ENCODE measurements around the gene NRG3. TPM values are rescaled to one million over a fixed set of nuclear protein-coding genes. Genes with fewer than 3 reads are reported as not detected.

NRG3 gene
- total RNA-seq, 1 experiment from 2014 or later = 0.08 TPM

GRCh38 chr10:82144153-82144552 is 269.2 kb downstream of the NRG3 start:
- Histone ChIP-seq H3K9me3 (ENCODE audit: control insufficient read depth, insufficient read depth, low read depth, low read length) (no peaks in the 10 kb centered on the region), H3K27me3 (ENCODE audit: control insufficient read depth, insufficient read depth, low read length) (no peaks in the 10 kb centered on the region), H3K4me3 (ENCODE audit: low read depth in 2 of 2, low read length in 2 of 2) (no peak overlapping the region), H3K27ac (ENCODE audit: low read length) (no peak overlapping the region), H3K36me3 (ENCODE audit: control insufficient read depth, insufficient read depth, low read length) (no peaks in the 10 kb centered on the region), H3K4me1 (ENCODE audit: control insufficient read depth, insufficient read depth, low read length) (no peaks in the 10 kb centered on the region)
- BruUV-seq (replicated peaks) = no TSS peak
- in situ Hi-C loops (cut with HindIII; ENCODE audit: low pct_unique_long_range_greater_than_20kb, low sequenced_read_pairs) = no loop called here
- ChIA-PET POLR2A (no interaction called here), CTCF (no interaction called here)
- no peak for DNase-seq (ENCODE audit: low read depth, low spot score)
- TF ChIP-seq POLR2AphosphoS5 (IDR thresholded peaks at IDR 0.05; ENCODE audit: low read depth, low read length) = no peak
- no peak for TF ChIP-seq SIN3A (IDR thresholded peaks at IDR 0.05; ENCODE audit: borderline replicate concordance, insufficient read depth, low read depth, low read length)
- TF ChIP-seq TCF7L2 (IDR thresholded peaks at IDR 0.05; ENCODE audit: low read depth, low read length) = no peak
- TF ChIP-seq, protein P1, sequence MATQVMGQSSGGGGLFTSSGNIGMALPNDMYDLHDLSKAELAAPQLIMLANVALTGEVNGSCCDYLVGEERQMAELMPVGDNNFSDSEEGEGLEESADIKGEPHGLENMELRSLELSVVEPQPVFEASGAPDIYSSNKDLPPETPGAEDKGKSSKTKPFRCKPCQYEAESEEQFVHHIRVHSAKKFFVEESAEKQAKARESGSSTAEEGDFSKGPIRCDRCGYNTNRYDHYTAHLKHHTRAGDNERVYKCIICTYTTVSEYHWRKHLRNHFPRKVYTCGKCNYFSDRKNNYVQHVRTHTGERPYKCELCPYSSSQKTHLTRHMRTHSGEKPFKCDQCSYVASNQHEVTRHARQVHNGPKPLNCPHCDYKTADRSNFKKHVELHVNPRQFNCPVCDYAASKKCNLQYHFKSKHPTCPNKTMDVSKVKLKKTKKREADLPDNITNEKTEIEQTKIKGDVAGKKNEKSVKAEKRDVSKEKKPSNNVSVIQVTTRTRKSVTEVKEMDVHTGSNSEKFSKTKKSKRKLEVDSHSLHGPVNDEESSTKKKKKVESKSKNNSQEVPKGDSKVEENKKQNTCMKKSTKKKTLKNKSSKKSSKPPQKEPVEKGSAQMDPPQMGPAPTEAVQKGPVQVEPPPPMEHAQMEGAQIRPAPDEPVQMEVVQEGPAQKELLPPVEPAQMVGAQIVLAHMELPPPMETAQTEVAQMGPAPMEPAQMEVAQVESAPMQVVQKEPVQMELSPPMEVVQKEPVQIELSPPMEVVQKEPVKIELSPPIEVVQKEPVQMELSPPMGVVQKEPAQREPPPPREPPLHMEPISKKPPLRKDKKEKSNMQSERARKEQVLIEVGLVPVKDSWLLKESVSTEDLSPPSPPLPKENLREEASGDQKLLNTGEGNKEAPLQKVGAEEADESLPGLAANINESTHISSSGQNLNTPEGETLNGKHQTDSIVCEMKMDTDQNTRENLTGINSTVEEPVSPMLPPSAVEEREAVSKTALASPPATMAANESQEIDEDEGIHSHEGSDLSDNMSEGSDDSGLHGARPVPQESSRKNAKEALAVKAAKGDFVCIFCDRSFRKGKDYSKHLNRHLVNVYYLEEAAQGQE (IDR thresholded peaks at IDR 0.05; ENCODE audit: insufficient read depth in 1 of 2, low read depth in 2 of 2, low read length in 1 of 2) = no peak
- no peak for TF ChIP-seq CTCF (IDR thresholded peaks at IDR 0.05)
- ATAC-seq = no peak
- intact Hi-C loops (cut with micrococcal nuclease; ENCODE audit: unreplicated experiment) = no loop called here

DNA sequence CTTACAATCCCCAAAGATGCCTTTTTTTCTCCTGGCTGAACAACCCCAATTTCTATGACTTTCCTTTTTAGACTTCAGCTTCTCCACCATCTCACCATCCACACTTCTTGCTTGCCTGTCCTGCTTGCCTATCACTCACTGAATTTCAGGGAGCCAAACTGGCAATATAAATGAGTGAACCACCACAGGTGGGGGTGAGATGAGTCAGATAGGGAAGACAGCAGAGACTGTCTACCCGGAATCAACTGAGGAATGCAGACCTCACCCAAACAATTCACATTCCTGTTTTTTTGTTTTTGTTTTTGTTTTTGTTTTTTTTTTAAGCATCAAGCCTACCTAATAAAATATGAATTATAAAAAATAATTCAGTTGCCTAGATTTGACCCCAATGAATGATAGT is 273.8 kb downstream of the NRG3 start:
- no peak overlapping the region for H3K4me3 ChIP-seq (ENCODE audit: low read depth in 2 of 2, low read length in 2 of 2)
- intact Hi-C loops (cut with micrococcal nuclease; ENCODE audit: unreplicated experiment) = no loop called here
- ATAC-seq = no peak
- no peaks in the 10 kb centered on the region for H3K9me3 ChIP-seq (ENCODE audit: control insufficient read depth, insufficient read depth, low read depth, low read length)
- no peak overlapping the region for H3K27ac ChIP-seq (ENCODE audit: low read length)
- in situ Hi-C loops (cut with HindIII; ENCODE audit: low pct_unique_long_range_greater_than_20kb, low sequenced_read_pairs) = no loop called here
- no peaks in the 10 kb centered on the region for H3K36me3 ChIP-seq (ENCODE audit: control insufficient read depth, insufficient read depth, low read length)
- H3K27me3 ChIP-seq (ENCODE audit: control insufficient read depth, insufficient read depth, low read length) = no peaks in the 10 kb centered on the region
- CTCF ChIA-PET = no interaction called here
- BruUV-seq (replicated peaks) = no TSS peak
- POLR2A ChIA-PET = no interaction called here
- no peak for DNase-seq (ENCODE audit: low read depth, low spot score)
- H3K4me1 ChIP-seq (ENCODE audit: control insufficient read depth, insufficient read depth, low read length) = no peaks in the 10 kb centered on the region
- TF ChIP-seq, protein P1 (IDR thresholded peaks at IDR 0.05; ENCODE audit: insufficient read depth in 1 of 2, low read depth in 2 of 2, low read length in 1 of 2) = no peak
- TF ChIP-seq CTCF (IDR thresholded peaks at IDR 0.05) (no peak), TCF7L2 (IDR thresholded peaks at IDR 0.05; ENCODE audit: low read depth, low read length) (no peak), POLR2AphosphoS5 (IDR thresholded peaks at IDR 0.05; ENCODE audit: low read depth, low read length) (no peak), SIN3A (IDR thresholded peaks at IDR 0.05; ENCODE audit: borderline replicate concordance, insufficient read depth, low read depth, low read length) (no peak)

Data from Panc1 (cell line).